ENCODE measurements around the gene FHAD1. TPM values are rescaled to one million over a fixed set of nuclear protein-coding genes. Genes with fewer than 3 reads are reported as not detected.
"Not testable (repeated sequence)": the region's sequence is repeated elsewhere in the genome, so short reads cannot be mapped to it uniquely, and the experiment has no call there.

Gene FHAD1
- total and polyA plus RNA-seq, 9 donors, result 0.82 to 2.1 (median 1.3) TPM

- no peaks in the 10 kb centered on the region for H3K27me3 ChIP-seq (ENCODE audit: control insufficient read depth, insufficient read depth, low read length)
- H3K27ac ChIP-seq (ENCODE audit: low read length), result no peak overlapping the region
- no peak for DNase-seq
- no peaks in the 10 kb centered on the region for H3K9me3 ChIP-seq (replicated peaks; ENCODE audit: control insufficient read depth, low read depth, low read length)
- peaks cover 7% of the 10 kb centered on the region for H3K4me1 ChIP-seq (ENCODE audit: control insufficient read depth, insufficient read depth, low read length)
- H3K36me3 ChIP-seq (ENCODE audit: control insufficient read depth, insufficient read depth, low read length), result no peaks in the 10 kb centered on the region
- no peak overlapping the region for H3K4me3 ChIP-seq (ENCODE audit: low read length)
- WGBS (ENCODE audit: insufficient coverage), result 80% methylated on average over 2 of the region's 5 CpGs
Measured at GRCh38 chr1:15364740-15365139, 117.7 kb downstream of the FHAD1 start.

DNA sequence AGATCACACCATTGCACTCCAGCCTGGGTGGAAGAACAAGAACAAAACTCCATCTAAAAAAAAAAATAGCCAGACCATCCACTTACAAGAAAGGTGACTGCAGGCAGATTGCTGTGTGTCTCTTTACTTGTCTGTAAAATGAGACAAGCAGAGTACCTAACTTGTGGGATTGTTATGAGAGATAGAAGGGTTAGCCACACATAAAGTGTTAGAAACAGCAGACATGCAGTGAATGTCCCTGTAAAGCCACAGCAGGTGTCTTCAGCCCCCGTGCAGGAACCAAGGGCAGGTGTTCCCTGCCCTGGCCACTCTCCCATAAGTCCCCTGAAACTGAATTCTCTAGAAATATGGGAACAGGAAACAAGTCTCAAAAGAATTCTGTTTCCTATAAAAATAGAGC lies 121.9 kb downstream of the FHAD1 start:
- Histone ChIP-seq H3K4me1 (ENCODE audit: control insufficient read depth, insufficient read depth, low read length) (peaks cover 27% of the 10 kb centered on the region), H3K27me3 (ENCODE audit: control insufficient read depth, insufficient read depth, low read length) (no peaks in the 10 kb centered on the region), H3K9me3 (replicated peaks; ENCODE audit: control insufficient read depth, low read depth, low read length) (no peaks in the 10 kb centered on the region), H3K27ac (ENCODE audit: low read length) (no peak overlapping the region), H3K4me3 (ENCODE audit: low read length) (no peak overlapping the region), H3K36me3 (ENCODE audit: control insufficient read depth, insufficient read depth, low read length) (no peaks in the 10 kb centered on the region)
- DNase-seq, result no peak
- no CpG with 5 or more reads among the region's 1 CpG for WGBS (ENCODE audit: insufficient coverage)

DNA sequence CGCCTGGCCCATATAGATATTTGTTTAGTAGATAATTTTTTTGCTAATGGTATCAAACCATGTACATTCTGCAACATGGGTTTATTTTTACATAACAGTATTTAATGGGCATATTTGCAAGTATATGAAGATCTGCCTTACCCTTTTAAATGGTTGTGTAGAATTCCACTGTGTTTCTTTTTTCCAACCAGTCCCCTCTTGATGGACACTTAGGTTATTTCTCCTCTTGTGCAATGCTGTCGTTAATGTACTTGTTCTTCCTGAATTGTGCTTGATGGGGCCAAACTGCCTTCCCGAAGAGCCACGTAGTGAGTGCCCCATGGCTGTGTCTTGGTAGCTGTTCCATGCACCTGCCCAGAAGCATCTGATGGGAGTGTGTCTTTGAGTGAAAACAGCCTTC lies 123.2 kb downstream of the FHAD1 start:
- H3K27me3 ChIP-seq (ENCODE audit: control insufficient read depth, insufficient read depth, low read length), result no peaks in the 10 kb centered on the region
- WGBS (ENCODE audit: insufficient coverage), result 41% methylated on average over 2 of the region's 4 CpGs
- H3K27ac ChIP-seq (ENCODE audit: low read length), result peak overlapping the region; percentile 60
- no peak for DNase-seq
- no peaks in the 10 kb centered on the region for H3K36me3 ChIP-seq (ENCODE audit: control insufficient read depth, insufficient read depth, low read length)
- no peaks in the 10 kb centered on the region for H3K9me3 ChIP-seq (replicated peaks; ENCODE audit: control insufficient read depth, low read depth, low read length)
- H3K4me3 ChIP-seq (ENCODE audit: low read length), result no peak overlapping the region
- H3K4me1 ChIP-seq (ENCODE audit: control insufficient read depth, insufficient read depth, low read length), result peaks cover 27% of the 10 kb centered on the region

DNA sequence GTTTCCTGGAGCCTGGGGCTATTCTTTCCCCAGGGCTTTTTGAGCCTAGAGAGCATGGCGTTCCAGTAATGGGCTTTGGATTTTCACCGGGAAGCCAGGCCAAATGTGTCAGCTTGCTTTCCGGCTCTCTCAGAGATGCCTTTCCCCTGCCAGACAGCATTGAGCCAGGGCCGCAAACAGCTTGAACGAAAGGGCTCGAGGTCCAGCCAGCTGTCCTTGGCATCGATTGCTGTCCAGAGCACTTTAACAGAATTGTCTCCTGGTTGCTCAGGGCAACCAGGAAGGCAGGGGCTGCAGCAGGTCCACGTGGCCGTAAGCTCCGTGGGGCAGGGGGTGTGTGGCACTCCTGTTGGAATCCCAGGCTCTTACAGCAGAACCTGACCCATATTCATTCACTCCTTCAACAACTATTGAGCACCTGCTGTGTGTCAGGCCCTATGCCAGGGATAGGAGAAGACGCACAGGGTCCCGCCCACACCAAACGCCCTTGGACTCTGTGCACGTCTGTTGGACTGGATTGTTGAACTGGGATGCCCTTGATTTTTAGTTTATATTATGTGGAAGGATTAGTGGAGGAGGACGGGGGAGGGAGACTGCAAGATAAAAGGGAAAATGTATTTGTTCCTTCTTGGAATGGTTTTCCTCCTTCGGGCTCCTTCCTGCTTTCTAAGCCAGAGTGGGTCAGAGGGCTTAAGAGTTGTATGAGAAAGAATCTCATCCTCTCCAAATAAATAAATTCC lies 123.9 kb downstream of the FHAD1 start:
- no peak overlapping the region for H3K4me3 ChIP-seq (ENCODE audit: low read length)
- peak; percentile 95 for DNase-seq
- no peaks in the 10 kb centered on the region for H3K36me3 ChIP-seq (ENCODE audit: control insufficient read depth, insufficient read depth, low read length)
- no peaks in the 10 kb centered on the region for H3K9me3 ChIP-seq (replicated peaks; ENCODE audit: control insufficient read depth, low read depth, low read length)
- H3K27ac ChIP-seq (ENCODE audit: low read length), result peak overlapping the region; percentile 60
- H3K4me1 ChIP-seq (ENCODE audit: control insufficient read depth, insufficient read depth, low read length), result peaks cover 27% of the 10 kb centered on the region
- H3K27me3 ChIP-seq (ENCODE audit: control insufficient read depth, insufficient read depth, low read length), result no peaks in the 10 kb centered on the region
- 24% methylated on average over 11 of the region's 16 CpGs for WGBS (ENCODE audit: insufficient coverage)

GRCh38 chr1:15371610-15372545 lies 124.9 kb downstream of the FHAD1 start:
- WGBS (ENCODE audit: insufficient coverage), result 59% methylated on average over 17 of the region's 21 CpGs
- Histone ChIP-seq H3K4me1 (ENCODE audit: control insufficient read depth, insufficient read depth, low read length) (peaks cover 27% of the 10 kb centered on the region), H3K27me3 (ENCODE audit: control insufficient read depth, insufficient read depth, low read length) (no peaks in the 10 kb centered on the region), H3K9me3 (replicated peaks; ENCODE audit: control insufficient read depth, low read depth, low read length) (no peaks in the 10 kb centered on the region), H3K36me3 (ENCODE audit: control insufficient read depth, insufficient read depth, low read length) (no peaks in the 10 kb centered on the region), H3K4me3 (ENCODE audit: low read length) (no peak overlapping the region), H3K27ac (ENCODE audit: low read length) (peak overlapping the region; percentile 60)
- no peak for DNase-seq

DNA sequence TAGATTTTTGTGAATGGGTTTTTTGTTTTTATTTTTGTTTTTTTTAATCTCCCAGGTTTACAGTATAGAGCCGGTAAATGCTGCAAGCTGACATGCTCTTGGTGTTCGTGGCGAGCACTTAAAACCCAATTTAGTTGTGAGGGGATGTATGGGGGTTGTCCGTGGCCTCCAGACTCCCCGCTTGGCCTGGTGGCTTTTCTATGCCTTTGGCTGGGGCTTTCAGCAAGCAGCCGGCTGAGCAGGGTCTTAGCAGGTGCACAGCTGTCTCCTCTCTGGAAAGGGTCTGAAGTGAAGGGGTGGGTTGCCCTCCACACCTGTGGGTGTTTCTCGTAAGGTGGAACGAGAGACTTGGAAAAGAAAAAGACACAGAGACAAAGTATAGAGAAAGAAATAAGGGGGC lies 131.7 kb downstream of the FHAD1 start:
- Histone ChIP-seq H3K4me1 (ENCODE audit: control insufficient read depth, insufficient read depth, low read length) (no peaks in the 10 kb centered on the region), H3K27ac (ENCODE audit: low read length) (no peak overlapping the region), H3K36me3 (ENCODE audit: control insufficient read depth, insufficient read depth, low read length) (no peaks in the 10 kb centered on the region), H3K27me3 (ENCODE audit: control insufficient read depth, insufficient read depth, low read length) (peaks cover 5% of the 10 kb centered on the region), H3K9me3 (replicated peaks; ENCODE audit: control insufficient read depth, low read depth, low read length) (no peaks in the 10 kb centered on the region), H3K4me3 (ENCODE audit: low read length) (no peak overlapping the region)
- no peak for DNase-seq
- 54% methylated on average over 4 of the region's 8 CpGs for WGBS (ENCODE audit: insufficient coverage)

- WGBS (ENCODE audit: insufficient coverage), result 17% methylated on average over 5 of the region's 9 CpGs
- not testable (repeated sequence) for DNase-seq
Measured at GRCh38 chr1:15379151-15379550, 132.1 kb downstream of the FHAD1 start.

DNA sequence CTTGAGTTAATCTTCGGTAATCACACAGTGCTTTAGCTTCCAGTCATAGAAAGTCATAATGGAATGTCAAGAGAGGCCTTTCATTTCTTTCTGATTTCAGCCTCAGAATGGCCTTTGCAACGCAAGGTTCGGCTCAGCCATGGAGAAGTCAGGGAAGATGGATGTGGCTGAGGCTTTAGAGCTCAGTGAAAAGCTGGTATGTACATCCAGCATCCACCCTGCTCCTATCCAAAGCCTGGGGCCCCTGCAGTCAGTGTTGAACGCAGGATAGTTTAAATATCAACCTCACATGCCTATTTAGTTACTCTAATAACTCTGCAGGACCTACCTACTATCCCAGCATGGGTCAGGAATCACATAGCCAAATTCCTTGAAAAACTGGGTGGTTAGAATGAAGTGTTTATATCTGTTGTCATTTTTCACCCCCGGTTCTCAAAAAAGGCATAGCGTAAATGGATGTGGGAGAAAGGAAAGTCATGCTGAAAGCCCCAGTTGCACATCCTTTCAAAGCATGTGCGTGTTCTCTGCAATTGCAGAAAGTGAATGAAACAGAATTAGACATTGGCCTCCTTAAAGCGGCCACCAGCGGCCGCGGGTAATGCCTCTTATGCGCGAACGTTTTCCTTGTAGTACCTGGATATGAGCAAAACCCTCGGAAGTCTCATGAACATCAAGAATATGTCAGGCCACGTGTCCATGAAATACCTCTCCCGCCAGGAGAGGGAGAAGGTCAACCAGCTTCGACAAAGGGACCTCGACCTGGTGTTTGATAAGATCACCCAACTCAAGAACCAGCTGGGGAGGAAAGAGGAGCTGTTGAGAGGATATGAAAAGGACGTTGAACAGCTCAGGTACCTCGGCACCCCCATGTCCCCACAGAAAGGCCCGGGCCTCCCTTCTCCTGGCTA lies 133.8 kb downstream of the FHAD1 start:
- Histone ChIP-seq H3K36me3 (ENCODE audit: control insufficient read depth, insufficient read depth, low read length) (no peaks in the 10 kb centered on the region), H3K4me1 (ENCODE audit: control insufficient read depth, insufficient read depth, low read length) (peaks cover 7% of the 10 kb centered on the region), H3K9me3 (replicated peaks; ENCODE audit: control insufficient read depth, low read depth, low read length) (no peaks in the 10 kb centered on the region), H3K4me3 (ENCODE audit: low read length) (no peak overlapping the region), H3K27ac (ENCODE audit: low read length) (no peak overlapping the region), H3K27me3 (ENCODE audit: control insufficient read depth, insufficient read depth, low read length) (peaks cover 17% of the 10 kb centered on the region)
- 89% methylated on average over 13 of the region's 22 CpGs for WGBS (ENCODE audit: insufficient coverage)
- no peak for DNase-seq

More at GRCh38 chr1:15379151-15379550, 132.1 kb downstream of the FHAD1 start:
- H3K27ac ChIP-seq (ENCODE audit: low read length); H3K9me3 ChIP-seq (replicated peaks; ENCODE audit: control insufficient read depth, low read depth, low read length); H3K4me1 ChIP-seq (ENCODE audit: control insufficient read depth, insufficient read depth, low read length); H3K36me3 ChIP-seq (ENCODE audit: control insufficient read depth, insufficient read depth, low read length); H3K27me3 ChIP-seq (ENCODE audit: control insufficient read depth, insufficient read depth, low read length); H3K4me3 ChIP-seq (ENCODE audit: low read length): not testable (repeated sequence)

DNA sequence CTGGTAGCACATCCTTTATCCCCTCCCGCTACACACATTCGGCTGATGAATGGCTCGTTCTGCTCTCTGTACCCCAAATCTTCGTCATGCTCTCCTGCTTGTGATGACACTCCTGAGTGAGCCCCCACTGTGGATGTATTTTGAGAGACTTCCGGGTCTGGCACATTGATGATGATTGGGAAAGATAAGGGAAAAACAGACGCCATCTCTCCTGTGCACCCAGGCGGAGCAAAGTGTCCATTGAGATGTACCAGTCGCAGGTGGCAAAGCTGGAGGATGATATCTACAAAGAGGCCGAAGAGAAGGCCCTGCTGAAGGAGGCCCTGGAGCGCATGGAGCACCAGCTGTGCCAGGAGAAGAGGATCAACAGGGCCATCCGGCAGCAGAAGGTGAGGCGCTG lies 134.8 kb downstream of the FHAD1 start:
- H3K36me3 ChIP-seq (ENCODE audit: control insufficient read depth, insufficient read depth, low read length), result no peaks in the 10 kb centered on the region
- no peak for DNase-seq
- 84% methylated on average over 9 of the region's 12 CpGs for WGBS (ENCODE audit: insufficient coverage)
- no peaks in the 10 kb centered on the region for H3K9me3 ChIP-seq (replicated peaks; ENCODE audit: control insufficient read depth, low read depth, low read length)
- no peak overlapping the region for H3K4me3 ChIP-seq (ENCODE audit: low read length)
- peaks cover 25% of the 10 kb centered on the region for H3K27me3 ChIP-seq (ENCODE audit: control insufficient read depth, insufficient read depth, low read length)
- peaks cover 14% of the 10 kb centered on the region for H3K4me1 ChIP-seq (ENCODE audit: control insufficient read depth, insufficient read depth, low read length)
- no peak overlapping the region for H3K27ac ChIP-seq (ENCODE audit: low read length)
